PC-9 (cell line): ENCODE data around the gene KRTAP8-1.

ENCODE experiments used
- CTCF ChIP-seq: fragments of 200-600 bp; sonication (generic); conservative IDR thresholded peaks from 2 replicates; pipeline ENCODE4 v1.6.1; 2017; ENCODE audit warnings: mixed run types, antibody characterized with exemption, mild to moderate bottlenecking, moderate library complexity
- EZH2 ChIP-seq: fragments of 200-600 bp; sonication (generic); IDR thresholded peaks from 2 replicates; pipeline ENCODE4 v1.8.0; 2017; ENCODE audit warnings: antibody characterized with exemption, low read depth

- TF ChIP-seq CTCF (no peak), EZH2 (no peak)
These were observed 6.0 kb upstream of the KRTAP8-1 start for GRCh38 chr21:30818837-30819610.
